ENCODE results near the gene GLI1.
A peak's percentile ranks its signal among the peaks of the same experiment; 100 is the strongest.

The GLI1 gene

GRCh38 chr12:57460841-57461275, 1.3 kb downstream of the GLI1 start:
- no peak for DNase-seq

DNA sequence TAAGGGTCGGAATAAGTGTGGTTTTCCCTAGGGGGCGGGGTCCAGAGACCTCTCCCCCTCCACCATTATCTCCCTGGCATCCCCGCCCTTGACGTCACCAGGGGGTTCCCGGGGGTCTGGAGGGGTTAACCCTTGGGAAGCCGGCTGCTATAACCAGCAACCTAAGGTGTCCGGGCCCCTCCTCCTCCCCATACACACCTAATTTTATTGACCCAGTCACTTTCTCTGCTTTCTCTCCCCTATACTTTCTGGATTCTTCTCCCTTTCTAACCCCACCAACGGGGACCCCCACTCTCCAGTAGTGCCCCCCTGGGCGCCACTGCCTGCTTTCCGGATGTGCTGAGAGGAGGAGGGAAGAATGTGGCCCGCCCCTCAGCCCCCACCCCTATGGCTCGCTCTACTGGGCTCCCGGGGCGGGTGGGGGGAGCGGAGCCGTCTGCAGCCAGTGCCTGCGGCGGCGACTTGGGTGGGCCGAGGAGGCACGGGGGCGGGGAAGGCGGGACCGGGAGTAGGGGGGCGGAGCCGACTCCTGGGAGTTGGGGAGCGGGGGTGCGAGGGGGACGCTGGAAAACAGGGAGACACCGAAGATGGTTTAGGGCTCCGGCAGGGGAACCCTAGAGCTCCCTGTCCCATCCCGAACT, 1.8 kb downstream of the GLI1 start:
- DNase-seq, result peak in 25 of 58 donors; percentile 14 to 62 (median 27)

DNA sequence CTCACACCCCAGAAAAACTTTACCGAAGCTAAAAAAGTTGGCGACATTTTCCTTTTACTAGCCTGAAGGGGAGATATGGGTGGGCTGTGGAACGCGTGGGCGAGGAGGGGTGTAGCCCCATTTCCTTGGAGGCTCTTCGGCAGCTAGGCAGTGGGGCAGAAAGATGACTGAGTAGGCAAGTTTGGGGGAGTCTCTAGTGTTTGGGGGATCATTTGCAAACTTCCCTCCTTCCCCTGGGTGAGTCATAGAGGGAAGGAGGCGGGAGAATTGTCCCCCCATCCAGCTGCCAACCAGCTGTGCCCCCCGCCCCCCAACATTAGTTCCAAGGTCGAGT, 2.3 kb downstream of the GLI1 start:
- no peak for DNase-seq

GRCh38 chr12:57462251-57462911, 2.8 kb downstream of the GLI1 start:
- peak in 54 of 58 donors; percentile 16 to 85 (median 58) for DNase-seq

GRCh38 chr12:57462912-57463253, 3.3 kb downstream of the GLI1 start:
- no peak for DNase-seq

GRCh38 chr12:57464569-57464968, 5.0 kb downstream of the GLI1 start:
- no peak for DNase-seq

DNA sequence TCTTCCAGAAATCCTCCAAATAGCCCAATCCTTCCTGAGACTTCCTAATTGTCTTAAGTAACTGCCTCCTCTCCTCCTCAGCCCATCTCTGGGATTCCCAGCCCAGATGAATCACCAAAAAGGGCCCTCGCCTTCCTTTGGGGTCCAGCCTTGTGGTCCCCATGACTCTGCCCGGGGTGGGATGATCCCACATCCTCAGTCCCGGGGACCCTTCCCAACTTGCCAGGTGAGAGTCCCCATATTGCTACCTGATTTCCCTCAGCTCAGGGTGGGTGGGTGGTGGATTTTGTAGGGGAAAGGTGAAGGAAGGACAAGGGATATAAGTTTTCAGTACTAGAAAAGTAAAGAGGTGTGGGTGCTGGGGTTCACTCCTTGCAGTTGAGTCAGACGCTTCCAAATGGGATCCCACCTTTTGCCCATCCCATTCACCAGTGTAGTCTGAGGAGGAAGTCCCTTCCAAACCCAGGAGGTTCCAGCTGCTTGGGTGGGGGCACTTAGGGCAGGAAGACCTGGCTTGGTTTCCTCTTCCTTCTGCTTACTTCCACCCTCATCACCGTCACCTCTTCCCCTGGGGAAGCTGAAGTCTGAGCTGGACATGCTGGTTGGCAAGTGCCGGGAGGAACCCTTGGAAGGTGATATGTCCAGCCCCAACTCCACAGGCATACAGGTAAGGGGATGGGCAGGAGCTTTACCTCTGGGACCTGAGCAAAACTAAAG, 5.6 kb downstream of the GLI1 start:
- DNase-seq, result no peak

DNA sequence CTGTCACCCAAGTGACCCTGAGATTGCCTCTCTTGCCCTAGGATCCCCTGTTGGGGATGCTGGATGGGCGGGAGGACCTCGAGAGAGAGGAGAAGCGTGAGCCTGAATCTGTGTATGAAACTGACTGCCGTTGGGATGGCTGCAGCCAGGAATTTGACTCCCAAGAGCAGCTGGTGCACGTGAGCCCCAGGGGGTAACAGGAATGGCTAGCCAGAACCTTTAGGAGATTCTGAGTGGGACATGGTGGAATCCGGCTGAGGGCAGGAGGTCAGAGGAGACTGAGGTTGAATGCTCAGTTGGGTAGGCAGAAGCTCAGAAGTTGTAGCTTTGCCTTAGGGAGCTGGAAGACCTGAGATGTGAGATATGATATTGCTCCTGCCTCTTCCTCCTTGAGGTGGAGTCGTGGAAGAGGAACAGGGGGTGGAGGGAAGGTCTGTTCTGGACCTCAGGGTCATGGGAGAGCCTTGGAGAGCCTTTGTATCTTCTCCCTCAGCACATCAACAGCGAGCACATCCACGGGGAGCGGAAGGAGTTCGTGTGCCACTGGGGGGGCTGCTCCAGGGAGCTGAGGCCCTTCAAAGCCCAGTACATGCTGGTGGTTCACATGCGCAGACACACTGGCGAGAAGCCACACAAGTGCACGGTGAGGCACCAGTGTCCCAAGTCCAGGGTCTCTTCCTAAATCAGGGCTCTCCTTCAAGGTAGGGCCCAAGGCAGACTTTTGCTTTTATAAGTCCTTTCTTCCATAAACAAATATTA, 6.3 kb downstream of the GLI1 start:
- DNase-seq, result no peak

- DNase-seq, result no peak
Observed at GRCh38 chr12:57467212-57467874, 7.8 kb downstream of the GLI1 start.

DNA sequence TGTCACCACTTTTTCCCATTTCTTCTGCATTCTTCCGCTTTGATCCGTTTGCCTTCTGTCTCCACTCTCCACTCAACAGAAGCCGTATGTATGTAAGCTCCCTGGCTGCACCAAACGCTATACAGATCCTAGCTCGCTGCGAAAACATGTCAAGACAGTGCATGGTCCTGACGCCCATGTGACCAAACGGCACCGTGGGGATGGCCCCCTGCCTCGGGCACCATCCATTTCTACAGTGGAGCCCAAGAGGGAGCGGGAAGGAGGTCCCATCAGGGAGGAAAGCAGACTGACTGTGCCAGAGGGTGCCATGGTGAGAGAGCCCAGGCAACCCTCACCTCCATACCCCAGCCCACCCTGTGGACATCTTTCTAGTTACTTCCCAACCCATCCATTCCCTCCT, 8.3 kb downstream of the GLI1 start:
- DNase-seq, result no peak

GRCh38 chr12:57469296-57470164, 9.9 kb downstream of the GLI1 start:
- no peak for DNase-seq

DNA sequence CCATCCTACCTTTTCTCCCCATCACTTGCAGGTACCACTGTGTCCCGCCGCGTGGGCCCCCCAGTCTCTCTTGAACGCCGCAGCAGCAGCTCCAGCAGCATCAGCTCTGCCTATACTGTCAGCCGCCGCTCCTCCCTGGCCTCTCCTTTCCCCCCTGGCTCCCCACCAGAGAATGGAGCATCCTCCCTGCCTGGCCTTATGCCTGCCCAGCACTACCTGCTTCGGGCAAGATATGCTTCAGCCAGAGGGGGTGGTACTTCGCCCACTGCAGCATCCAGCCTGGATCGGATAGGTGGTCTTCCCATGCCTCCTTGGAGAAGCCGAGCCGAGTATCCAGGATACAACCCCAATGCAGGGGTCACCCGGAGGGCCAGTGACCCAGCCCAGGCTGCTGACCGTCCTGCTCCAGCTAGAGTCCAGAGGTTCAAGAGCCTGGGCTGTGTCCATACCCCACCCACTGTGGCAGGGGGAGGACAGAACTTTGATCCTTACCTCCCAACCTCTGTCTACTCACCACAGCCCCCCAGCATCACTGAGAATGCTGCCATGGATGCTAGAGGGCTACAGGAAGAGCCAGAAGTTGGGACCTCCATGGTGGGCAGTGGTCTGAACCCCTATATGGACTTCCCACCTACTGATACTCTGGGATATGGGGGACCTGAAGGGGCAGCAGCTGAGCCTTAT, 10.8 kb downstream of the GLI1 start:
- DNase-seq, result no peak

- DNase-seq, result no peak
Observed at GRCh38 chr12:57470970-57471656, 11.5 kb downstream of the GLI1 start.

- DNase-seq, result no peak
Observed at GRCh38 chr12:57471661-57472060, 12.1 kb downstream of the GLI1 start.

DNA sequence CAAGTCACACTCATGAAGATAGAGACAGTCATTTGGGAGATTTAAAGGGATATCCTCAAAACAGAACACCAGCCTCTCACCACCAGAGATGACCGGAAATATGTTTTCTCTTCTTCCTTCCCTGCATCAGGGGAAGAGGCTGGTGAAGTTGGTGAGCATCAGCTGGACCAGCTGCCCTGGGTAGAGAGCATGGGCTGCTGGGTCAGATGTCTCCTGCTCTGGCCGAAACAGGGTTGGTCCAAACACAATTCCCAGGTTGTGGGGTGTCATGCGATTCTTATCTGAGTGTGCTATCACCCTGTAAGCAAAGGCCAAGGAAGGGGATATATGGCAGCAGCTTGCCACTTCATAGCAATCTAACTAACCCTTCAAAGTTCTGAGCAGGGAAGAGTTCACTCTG, 12.8 kb downstream of the GLI1 start:
- DNase-seq, result no peak

- no peak for DNase-seq
Observed at GRCh38 chr12:57473392-57473791, 13.8 kb downstream of the GLI1 start.

- DNase-seq, result no peak
Observed at GRCh38 chr12:57473886-57474285, 14.3 kb downstream of the GLI1 start.

DNA sequence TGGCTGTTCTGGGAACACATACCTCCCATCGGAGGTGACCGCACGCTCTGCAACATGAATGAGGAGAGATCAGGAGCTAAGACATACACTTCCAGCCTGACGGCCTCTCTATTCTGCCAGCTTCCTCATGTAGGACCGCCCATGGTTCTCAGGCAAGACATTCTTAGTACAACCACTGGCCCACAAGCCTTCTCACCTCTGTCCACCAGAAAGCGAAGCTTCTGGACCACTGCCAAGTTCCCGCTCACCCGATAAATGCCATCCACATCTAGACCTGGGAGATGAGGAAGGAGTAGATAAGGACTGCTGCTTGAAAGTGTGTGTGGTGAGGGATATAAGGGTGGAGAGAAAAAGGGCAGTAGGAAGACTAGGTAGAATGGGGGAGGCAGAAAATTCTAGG, 14.8 kb downstream of the GLI1 start:
- DNase-seq, result no peak

DNA sequence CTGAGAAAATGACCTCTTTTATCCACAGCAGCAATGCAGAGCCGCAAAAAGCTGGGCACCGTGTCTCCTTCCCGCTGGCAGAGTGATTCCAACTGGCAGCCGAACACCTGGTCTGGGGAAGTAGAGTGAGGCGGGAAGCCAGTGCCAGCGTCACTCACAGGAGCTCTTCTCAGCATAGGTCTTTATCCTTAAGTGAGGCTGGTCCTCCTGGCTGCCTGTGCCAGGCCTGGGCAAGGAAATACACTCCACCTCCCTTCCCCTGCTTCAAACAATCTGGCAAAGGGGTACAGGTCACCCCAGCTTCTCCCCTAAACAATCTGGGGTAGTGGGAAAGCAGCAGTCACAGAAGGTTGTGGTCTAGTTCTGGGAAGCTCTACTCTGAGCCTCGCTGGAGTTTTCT, 15.3 kb downstream of the GLI1 start:
- DNase-seq, result no peak

Data from anterior cingulate cortex (tissue), 58 donors.